HG02610 (cell line): ENCODE results near the gene ENDOV.
A peak's percentile ranks its signal among the peaks of the same experiment; 100 is the strongest.

Experiments
- ATAC-seq: cut with Tn5 transposase; IDR thresholded peaks from one replicate; pipeline ENCODE4 v1.9.1; 2021; ENCODE audit warnings: mild to moderate bottlenecking, moderate library complexity; ENCODE audit not compliant: unreplicated experiment

ENDOV gene

DNA sequence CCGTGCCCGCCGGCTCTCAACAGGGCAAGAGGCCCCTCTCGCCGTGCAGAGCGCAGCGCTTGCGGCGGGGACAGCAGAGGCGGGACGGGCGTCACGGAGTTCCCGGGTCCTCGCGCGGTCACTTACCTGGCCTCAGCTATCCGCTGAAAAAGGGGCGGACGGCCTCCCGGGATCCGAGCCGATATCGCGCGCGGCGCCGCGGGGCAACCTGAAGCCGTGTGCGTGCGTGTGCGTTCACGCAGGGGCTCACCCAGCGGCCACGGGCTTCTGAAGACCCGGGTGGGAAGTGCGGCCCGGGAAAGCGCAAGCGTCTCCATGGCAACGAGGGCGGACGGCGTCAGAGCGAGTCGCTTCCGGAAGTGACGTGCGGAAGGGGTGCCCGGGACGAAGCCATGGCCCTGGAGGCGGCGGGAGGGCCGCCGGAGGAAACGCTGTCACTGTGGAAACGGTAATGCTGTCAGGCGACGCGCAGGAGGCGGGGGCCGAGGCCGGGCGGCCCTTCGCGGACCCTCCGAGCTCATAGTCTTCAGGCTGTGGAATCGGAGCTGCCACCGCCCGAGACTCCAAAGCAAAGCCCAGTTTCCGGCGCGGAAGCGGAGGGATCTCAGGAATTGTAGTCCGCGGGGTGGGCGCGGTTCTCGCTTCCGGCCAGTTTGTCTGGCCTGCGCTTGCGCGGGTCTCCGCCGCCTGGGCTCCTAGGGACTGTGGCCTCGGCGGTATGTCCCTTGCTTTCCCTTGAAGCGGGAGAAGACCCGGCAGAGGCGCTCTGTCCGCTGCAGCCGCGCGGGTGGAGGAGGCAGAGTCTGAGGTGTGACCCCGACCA lies at the start of gene ENDOV:
Gene ENDOV, plus strand, starts transcription at position 365 of the 823 bp plus-strand sequence. Its CDS starts 28 bp downstream, at position 393.
- peak; percentile 94 for ATAC-seq

DNA sequence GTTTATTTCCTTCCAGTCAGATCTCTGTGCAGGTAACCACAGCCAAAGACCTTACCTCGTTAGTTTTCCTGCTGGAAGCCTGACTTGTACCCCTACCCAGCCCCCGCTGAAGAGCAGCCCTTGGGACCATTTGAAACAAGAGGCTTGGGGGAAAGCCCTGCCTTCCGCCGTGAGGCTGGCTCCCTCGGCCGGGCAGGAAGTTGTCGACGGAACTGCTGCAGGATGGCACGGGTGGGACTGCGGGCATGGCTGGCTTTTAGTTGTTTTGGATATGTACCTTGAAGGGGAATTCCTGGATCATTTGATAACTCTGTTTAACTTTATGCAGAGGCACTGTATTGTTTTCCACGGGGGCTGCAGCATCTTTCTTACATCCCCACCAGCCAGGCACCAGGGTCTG lies 49.0 kb upstream of the ENDOV start:
- ATAC-seq = no peak

- ATAC-seq = no peak
These were observed 47.5 kb upstream of the ENDOV start for GRCh38 chr17:80367503-80367902.

DNA sequence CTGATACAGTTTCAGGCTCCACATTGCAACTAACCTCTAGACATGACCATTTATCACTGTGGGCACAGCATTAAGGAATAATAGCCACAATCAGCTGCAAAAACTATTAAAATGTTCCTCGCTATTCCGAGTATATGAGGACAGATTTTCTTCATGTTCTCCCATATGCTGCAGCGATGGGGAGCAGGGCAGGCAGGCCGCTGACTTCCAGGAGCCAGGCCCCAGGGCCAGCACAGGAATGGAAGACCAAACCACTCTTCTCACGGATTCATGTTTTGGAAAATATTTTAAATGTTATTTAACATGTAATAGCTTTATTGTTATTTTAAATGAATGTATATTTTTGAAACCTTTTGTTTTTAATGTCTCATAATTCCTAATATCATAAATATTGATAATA lies 43.8 kb upstream of the ENDOV start:
- ATAC-seq = no peak

DNA sequence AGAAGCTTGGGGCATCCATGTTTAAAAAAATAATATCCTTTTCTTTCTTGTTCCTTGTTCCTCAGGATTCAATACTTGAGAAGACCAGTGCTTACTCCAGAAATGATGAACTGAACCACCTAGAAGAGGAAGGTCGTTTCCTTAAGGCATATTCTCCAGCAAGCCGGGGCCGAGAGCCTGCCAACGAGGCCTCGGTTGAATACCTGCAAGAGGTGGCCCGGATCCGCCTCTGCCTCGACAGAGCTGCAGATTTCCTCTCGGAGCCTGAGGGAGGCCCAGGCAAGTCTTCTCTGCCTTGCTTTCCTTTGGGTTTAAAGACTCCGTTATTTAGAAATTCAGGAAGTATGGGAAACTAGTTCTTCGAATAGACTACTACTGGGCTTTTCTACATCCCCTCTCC lies 42.5 kb upstream of the ENDOV start:
- no peak for ATAC-seq

GRCh38 chr17:80372922-80373570 lies 41.9 kb upstream of the ENDOV start:
- no peak for ATAC-seq

GRCh38 chr17:80374039-80374731 lies 40.8 kb upstream of the ENDOV start:
- no peak for ATAC-seq

DNA sequence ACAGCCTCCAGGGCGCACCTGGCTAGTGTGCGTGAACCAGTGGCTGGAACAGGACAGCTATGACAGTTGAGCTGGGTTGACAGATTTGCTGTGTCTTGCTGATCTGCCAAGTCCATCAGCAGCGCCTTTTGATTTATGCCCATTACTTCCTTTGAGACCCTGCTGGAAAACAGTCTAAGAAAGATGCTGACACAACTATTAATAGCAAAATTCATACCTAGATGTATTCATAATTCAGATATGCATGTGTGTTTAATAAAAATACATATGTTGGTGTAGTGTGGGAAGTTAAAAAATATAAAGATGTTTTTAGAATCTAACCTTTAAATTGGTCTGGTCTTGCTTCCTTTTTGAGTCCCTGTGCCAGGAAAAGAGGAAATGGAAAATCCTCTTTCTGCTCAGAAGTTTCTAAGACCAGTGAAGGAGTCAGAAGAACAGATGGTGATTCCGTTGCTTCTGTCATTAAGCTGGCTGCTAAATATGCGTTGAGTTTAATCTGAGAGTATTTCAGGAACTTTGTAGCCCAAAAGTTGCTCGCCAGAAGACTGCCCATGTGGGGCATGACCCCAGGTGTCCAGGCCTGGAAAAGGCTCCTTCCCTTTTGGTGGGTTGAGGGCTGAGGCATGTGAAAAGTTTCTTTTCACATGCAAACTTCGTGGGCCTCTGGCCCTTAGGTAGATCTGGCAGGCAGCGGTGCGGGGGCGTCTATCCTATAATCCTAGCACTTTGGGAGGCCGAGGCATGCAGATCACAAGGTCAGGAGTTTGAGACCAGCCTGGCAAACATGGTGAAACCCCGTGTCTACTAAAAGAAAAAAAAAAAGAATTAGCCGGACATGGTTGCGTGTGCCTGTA lies 40.0 kb upstream of the ENDOV start:
- ATAC-seq = no peak

- ATAC-seq = no peak
These were observed 38.4 kb upstream of the ENDOV start for GRCh38 chr17:80376531-80376930.

GRCh38 chr17:80377798-80378197 lies 37.2 kb upstream of the ENDOV start:
- no peak for ATAC-seq

DNA sequence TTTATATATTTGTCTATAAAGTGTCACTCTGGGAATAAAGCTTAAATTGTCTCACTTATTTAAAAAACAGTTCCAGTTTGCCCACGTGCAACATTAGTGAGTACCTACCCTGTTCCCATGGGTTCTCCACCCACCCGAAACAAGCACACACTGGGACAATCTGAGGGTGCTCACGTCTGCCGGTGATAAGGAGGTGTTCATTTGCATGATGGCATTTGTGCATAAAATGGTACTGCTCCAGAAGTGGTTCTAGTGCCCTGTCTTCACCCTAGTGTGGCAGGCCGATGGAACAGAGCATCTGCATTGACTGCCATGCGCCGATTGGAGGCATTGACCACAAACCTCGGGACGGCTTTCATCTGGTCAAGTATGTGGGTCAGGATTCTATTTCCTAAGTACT lies 35.6 kb upstream of the ENDOV start:
- ATAC-seq = no peak

- no peak for ATAC-seq
These were observed 34.9 kb upstream of the ENDOV start for GRCh38 chr17:80380068-80380467.

DNA sequence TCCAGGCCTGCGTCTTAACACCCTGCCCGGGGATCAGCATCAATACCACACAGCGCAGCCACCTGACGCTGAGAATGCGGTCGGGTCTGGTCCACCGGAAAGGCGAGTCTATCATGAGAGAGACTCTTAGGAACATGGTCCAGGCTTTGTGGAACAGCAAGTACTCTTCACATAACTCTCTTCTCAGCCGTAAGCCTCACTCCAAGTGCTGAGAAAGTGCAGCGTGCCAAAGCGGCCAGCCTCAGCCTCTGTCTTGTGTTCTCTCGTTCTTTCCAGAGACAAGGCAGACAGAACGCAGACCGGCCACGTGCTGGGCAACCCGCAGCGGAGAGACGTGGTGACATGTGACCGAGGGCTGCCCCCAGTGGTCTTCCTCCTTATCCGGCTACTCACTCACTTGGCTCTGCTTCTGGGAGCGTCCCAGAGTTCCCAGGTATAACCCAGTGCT lies 34.4 kb upstream of the ENDOV start:
- ATAC-seq = no peak

- ATAC-seq = no peak
These were observed 33.5 kb upstream of the ENDOV start for GRCh38 chr17:80381416-80381923.

- ATAC-seq = no peak
These were observed 32.5 kb upstream of the ENDOV start for GRCh38 chr17:80382446-80382845.

- no peak for ATAC-seq
These were observed 32.0 kb upstream of the ENDOV start for GRCh38 chr17:80382956-80383355.

DNA sequence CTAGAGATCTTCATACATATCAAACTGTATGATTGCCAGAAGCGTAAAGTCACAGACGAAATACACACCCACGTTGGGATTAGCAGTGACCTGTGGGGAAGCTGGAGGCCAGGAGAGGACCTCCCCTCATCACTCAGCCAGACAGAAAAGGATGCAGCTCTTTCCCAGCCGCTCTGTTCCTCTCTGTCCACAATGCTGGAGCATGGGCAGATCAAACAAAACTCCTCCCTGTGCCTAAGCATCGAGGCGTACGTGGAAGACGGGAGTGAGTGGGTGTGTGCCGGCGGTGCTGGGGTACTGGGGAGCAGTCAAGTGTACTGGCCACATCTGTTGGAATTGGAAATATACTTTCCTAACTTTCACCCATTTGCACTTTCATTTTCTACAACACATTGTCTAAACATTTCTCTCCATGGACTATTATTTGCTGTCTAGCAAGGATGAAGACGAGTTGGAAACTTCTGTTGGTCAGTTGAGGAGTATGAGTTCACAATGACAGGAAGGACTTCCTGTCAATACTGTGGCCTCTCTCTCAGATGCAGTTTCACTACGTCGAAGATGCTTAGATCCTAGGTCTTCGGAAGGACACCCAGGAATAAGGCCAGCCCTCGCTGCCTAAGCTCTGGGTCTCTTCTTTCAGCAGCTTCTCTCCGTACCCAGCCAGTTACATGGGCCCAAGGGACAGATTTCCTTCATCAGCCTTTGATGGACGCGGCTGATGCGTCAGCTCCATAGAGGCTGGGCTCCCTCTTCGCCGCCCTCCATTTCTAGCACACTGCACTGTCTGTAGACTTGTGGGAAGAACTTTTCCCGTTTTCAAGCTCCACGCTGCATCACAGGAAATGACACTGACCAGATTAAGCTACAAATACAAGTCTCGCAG lies 30.6 kb upstream of the ENDOV start:
- no peak for ATAC-seq

DNA sequence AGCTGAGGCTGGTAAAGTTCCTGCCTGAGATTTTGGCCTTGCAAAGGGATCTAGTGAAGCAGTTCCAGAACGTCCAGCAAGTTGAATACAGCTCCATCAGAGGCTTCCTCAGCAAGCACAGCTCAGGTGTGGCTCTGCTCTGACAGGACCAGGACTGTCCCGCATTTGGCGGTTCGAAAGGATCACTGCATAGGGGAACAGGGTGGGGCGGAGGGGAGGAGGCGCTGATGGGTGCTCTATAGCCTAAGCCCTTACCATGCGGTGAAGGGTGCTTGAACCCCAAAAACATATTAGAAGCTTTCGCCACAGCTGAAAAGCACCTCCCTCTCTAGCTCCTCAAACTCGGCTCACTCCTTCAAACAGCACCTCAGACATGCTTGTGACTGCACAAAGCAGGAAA lies 29.9 kb upstream of the ENDOV start:
- no peak for ATAC-seq

GRCh38 chr17:80386341-80386740 lies 28.6 kb upstream of the ENDOV start:
- ATAC-seq = no peak

GRCh38 chr17:80387071-80387470 lies 27.9 kb upstream of the ENDOV start:
- ATAC-seq = no peak
